PC-9 (cell line): ENCODE measurements around the gene IGLL1. TPM values are rescaled to one million over a fixed set of nuclear protein-coding genes. Genes with fewer than 3 reads are reported as not detected.

Experiments
- BruUV-seq: library from RNA; stranded (reverse); fragments of 400-500 nt; replicated peaks from 2 replicates; lab custom pipeline; 2021; lab: Mats Ljungman, UMichigan
- CTCF ChIA-PET: fragments of 300-600 bp; sonication (Branson Sonifier 250); formaldehyde crosslinking; loops from one replicate; lab custom pipeline; 2022; ENCODE audit warnings: antibody characterized with exemption; lab: Charles Lee
- POLR2A ChIA-PET: fragments of 300-600 bp; sonication (Branson Sonifier 250); formaldehyde crosslinking; loops from one replicate; lab custom pipeline; 2022; ENCODE audit warnings: antibody characterized with exemption; ENCODE audit not compliant: unreplicated experiment; lab: Charles Lee
- DNase-seq, 2 experiments: peaks; one replicate each; pipeline versions ENCODE4 v3.0.0 to v3.0.0-alpha.2; 2015 to 2022; ENCODE audit warnings: mixed read lengths in 1 of 2
- H2AFZ ChIP-seq: fragments of 200-600 bp; sonication (generic); 2 replicates; pipeline ENCODE4 v1.8.1; 2017; ENCODE audit warnings: antibody characterized with exemption
- H3F3A ChIP-seq: fragments of 200-600 bp; sonication (generic); 2 replicates; pipeline ENCODE4 v1.8.1; 2017; ENCODE audit warnings: antibody characterized with exemption, mild to moderate bottlenecking, low read depth; ENCODE audit not compliant: insufficient read depth
- H3K27ac ChIP-seq: fragments of 200-600 bp; sonication (generic); 2 replicates; pipeline ENCODE4 v1.6.1; 2016; ENCODE audit warnings: mixed run types
- H3K27me3 ChIP-seq: fragments of 200-600 bp; sonication (generic); 2 replicates; pipeline ENCODE4 v1.6.1; 2016; ENCODE audit warnings: low read depth, mixed run types; ENCODE audit not compliant: insufficient read depth
- H3K36me3 ChIP-seq: fragments of 200-600 bp; sonication (generic); 2 replicates; pipeline ENCODE4 v1.6.1; 2016; ENCODE audit warnings: low read depth, mixed run types
- H3K4me1 ChIP-seq: fragments of 200-600 bp; sonication (generic); replicated peaks from 2 replicates; pipeline ENCODE4 v1.6.1; 2016; ENCODE audit warnings: mixed run types; ENCODE audit not compliant: insufficient read depth
- H3K4me2 ChIP-seq: fragments of 200-600 bp; sonication (generic); 2 replicates; pipeline ENCODE4 v1.6.1; 2017; ENCODE audit warnings: mixed run types
- H3K4me3 ChIP-seq: fragments of 200-600 bp; sonication (generic); 2 replicates; pipeline ENCODE4 v1.6.1; 2016; ENCODE audit warnings: mixed run types
- H3K79me2 ChIP-seq: fragments of 200-600 bp; sonication (generic); 2 replicates; pipeline ENCODE4 v1.6.1; 2017; ENCODE audit warnings: low read depth, mixed run types
- H3K9me2 ChIP-seq: fragments of 200-600 bp; sonication (generic); 2 replicates; pipeline ENCODE4 v1.8.1; 2017; ENCODE audit warnings: mild to moderate bottlenecking; ENCODE audit not compliant: insufficient read depth
- H3K9me3 ChIP-seq: fragments of 200-600 bp; sonication (generic); 2 replicates; pipeline ENCODE4 v1.8.1; 2016; ENCODE audit warnings: low read depth; ENCODE audit not compliant: insufficient read depth
- H4K20me1 ChIP-seq: fragments of 200-600 bp; sonication (generic); 2 replicates; pipeline ENCODE4 v1.8.1; 2017; ENCODE audit not compliant: insufficient read depth
- EZH2 ChIP-seq: fragments of 200-600 bp; sonication (generic); IDR thresholded peaks from 2 replicates; pipeline ENCODE4 v1.8.0; 2017; ENCODE audit warnings: antibody characterized with exemption, low read depth
- intact Hi-C: fragments of 100-400 bp; cut with micrococcal nuclease; formaldehyde crosslinking; loops from one replicate; pipeline ENCODE4 v1.10.0; 2022; ENCODE audit not compliant: unreplicated experiment
- total RNA-seq: library from RNA; stranded (reverse); gene quantifications from 2 replicates; pipeline ENCODE4 v1.2.3, GENCODE V29; 2021
- TF ChIP-seq, protein P1 (sequence below): fragments of 200-600 bp; sonication (generic); conservative IDR thresholded peaks from 2 replicates; pipeline ENCODE4 v1.6.1; 2017; ENCODE audit warnings: mixed run types, antibody characterized with exemption, mild to moderate bottlenecking, moderate library complexity

IGLL1 gene
- total RNA-seq, 1 experiment from 2014 or later, result not detected

DNA sequence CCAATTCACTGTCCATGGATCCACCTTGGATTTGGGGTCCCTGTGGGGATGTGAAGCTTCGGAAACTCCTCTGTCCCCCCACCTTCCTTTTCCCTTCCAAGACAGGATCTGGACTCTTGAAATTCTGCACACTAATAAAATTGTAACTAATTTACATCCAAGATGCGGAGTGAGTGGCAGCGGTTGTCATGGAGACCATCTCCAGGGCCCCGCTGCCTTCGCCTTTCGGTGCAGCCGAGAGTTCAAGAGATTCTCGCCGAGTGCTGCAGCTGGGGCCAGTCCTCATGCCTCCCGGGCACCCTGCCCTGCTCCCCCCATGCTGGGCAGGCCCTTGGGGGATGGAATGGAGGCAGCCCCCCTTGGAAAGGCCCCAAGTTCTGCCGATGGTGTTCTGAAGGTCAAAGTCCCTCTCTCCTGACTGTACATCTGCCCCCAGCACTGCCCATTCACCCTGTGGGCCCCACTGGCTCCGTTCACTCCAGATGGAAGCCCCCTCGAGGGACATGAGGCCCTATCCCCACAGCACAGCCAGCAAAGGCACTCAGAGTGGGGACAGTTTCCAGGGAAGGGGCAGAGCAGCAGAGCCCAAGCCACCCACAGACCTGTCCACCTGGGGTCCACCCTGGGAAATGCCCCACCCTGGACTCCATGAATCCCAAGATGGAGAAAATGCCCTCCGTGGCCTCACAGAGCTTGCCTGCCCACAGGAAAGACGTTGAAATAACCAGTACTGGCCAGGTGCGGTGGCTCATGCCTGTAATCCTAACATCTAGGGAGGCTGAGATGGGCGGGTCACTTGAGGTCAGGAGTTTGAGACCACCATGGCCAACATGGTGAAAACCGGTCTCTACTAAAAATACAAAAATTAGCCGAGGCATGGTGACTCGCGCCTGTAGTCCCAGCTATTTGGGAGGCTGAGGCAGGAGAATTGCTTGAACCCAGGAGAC is 25.9 kb downstream of the IGLL1 start:
- H3F3A ChIP-seq, result no peaks in the 10 kb centered on the region
- POLR2A ChIA-PET, result no interaction called here

GRCh38 chr22:23553438-23553837 is 26.7 kb downstream of the IGLL1 start:
- Histone ChIP-seq H3K4me3 (no peak overlapping the region), H3F3A (no peaks in the 10 kb centered on the region), H3K27ac (no peak overlapping the region), H3K4me2 (no peak overlapping the region), H3K4me1 (no peaks in the 10 kb centered on the region), H2AFZ (no peak overlapping the region), H3K79me2 (no peaks in the 10 kb centered on the region), H3K27me3 (peaks cover 53% of the 10 kb centered on the region), H3K36me3 (no peaks in the 10 kb centered on the region), H4K20me1 (no peaks in the 10 kb centered on the region), H3K9me3 (no peaks in the 10 kb centered on the region), H3K9me2 (no peaks in the 10 kb centered on the region)
- no peak for DNase-seq
- intact Hi-C loops, result no loop called here
- BruUV-seq, result no TSS peak
- CTCF ChIA-PET, result no interaction called here
- POLR2A ChIA-PET, result no interaction called here
- TF ChIP-seq, protein P1, sequence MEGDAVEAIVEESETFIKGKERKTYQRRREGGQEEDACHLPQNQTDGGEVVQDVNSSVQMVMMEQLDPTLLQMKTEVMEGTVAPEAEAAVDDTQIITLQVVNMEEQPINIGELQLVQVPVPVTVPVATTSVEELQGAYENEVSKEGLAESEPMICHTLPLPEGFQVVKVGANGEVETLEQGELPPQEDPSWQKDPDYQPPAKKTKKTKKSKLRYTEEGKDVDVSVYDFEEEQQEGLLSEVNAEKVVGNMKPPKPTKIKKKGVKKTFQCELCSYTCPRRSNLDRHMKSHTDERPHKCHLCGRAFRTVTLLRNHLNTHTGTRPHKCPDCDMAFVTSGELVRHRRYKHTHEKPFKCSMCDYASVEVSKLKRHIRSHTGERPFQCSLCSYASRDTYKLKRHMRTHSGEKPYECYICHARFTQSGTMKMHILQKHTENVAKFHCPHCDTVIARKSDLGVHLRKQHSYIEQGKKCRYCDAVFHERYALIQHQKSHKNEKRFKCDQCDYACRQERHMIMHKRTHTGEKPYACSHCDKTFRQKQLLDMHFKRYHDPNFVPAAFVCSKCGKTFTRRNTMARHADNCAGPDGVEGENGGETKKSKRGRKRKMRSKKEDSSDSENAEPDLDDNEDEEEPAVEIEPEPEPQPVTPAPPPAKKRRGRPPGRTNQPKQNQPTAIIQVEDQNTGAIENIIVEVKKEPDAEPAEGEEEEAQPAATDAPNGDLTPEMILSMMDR, result no peak
- TF ChIP-seq EZH2, result no peak

More for the DNA sequence above, 25.9 kb downstream of the IGLL1 start:
- no peak overlapping the region for H3K27ac ChIP-seq
- no peaks in the 10 kb centered on the region for H3K36me3 ChIP-seq
- CTCF ChIA-PET, result no interaction called here
- H4K20me1 ChIP-seq, result no peaks in the 10 kb centered on the region
- H3K4me3 ChIP-seq, result no peak overlapping the region
- no peaks in the 10 kb centered on the region for H3K4me1 ChIP-seq
- H3K27me3 ChIP-seq, result peaks cover 45% of the 10 kb centered on the region
- TF ChIP-seq, protein P1, result no peak
- TF ChIP-seq EZH2, result no peak
- no peaks in the 10 kb centered on the region for H3K9me3 ChIP-seq
- BruUV-seq, result no TSS peak
- H2AFZ ChIP-seq, result no peak overlapping the region
- no peaks in the 10 kb centered on the region for H3K79me2 ChIP-seq
- DNase-seq, result no peak
- H3K4me2 ChIP-seq, result no peak overlapping the region
- no peaks in the 10 kb centered on the region for H3K9me2 ChIP-seq
- intact Hi-C loops, result no loop called here

DNA sequence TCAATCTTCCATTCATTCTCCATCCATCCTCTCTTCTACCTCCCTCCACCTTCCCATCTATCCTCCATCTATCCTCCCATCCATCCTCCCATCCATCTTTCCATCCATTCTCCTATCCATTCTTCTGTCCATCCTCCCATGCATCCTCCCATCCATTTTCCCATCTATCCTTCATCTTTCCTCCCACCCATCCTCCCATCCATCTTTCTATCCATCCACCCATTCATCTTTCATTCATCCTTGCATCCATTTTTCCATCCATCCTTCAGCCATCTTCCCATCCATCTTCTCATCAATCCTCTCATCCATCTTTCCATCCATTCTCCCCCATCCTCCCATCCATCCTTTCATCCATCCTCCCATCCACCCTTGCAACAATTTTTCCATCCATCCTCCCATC is 27.5 kb downstream of the IGLL1 start:
- Histone ChIP-seq H2AFZ (no peak overlapping the region), H4K20me1 (no peaks in the 10 kb centered on the region), H3F3A (no peaks in the 10 kb centered on the region), H3K4me1 (no peaks in the 10 kb centered on the region), H3K36me3 (no peaks in the 10 kb centered on the region), H3K9me3 (no peaks in the 10 kb centered on the region; the same call in 1 of the 2 replicates), H3K4me3 (no peak overlapping the region), H3K79me2 (no peaks in the 10 kb centered on the region), H3K27me3 (peaks cover 56% of the 10 kb centered on the region), H3K9me2 (no peaks in the 10 kb centered on the region), H3K4me2 (no peak overlapping the region), H3K27ac (no peak overlapping the region)
- no peak for TF ChIP-seq EZH2
- TF ChIP-seq, protein P1, result no peak
- ChIA-PET POLR2A (no interaction called here), CTCF (no interaction called here)
- no TSS peak for BruUV-seq
- DNase-seq, result no peak
- intact Hi-C loops, result no loop called here
